EH (cell line): ENCODE data around the gene ARHGEF40.

Experiments used
- DNase-seq: peaks from one replicate; pipeline ENCODE4 v3.0.0-alpha.2; 2015; ENCODE audit warnings: low read depth

Gene ARHGEF40

DNA sequence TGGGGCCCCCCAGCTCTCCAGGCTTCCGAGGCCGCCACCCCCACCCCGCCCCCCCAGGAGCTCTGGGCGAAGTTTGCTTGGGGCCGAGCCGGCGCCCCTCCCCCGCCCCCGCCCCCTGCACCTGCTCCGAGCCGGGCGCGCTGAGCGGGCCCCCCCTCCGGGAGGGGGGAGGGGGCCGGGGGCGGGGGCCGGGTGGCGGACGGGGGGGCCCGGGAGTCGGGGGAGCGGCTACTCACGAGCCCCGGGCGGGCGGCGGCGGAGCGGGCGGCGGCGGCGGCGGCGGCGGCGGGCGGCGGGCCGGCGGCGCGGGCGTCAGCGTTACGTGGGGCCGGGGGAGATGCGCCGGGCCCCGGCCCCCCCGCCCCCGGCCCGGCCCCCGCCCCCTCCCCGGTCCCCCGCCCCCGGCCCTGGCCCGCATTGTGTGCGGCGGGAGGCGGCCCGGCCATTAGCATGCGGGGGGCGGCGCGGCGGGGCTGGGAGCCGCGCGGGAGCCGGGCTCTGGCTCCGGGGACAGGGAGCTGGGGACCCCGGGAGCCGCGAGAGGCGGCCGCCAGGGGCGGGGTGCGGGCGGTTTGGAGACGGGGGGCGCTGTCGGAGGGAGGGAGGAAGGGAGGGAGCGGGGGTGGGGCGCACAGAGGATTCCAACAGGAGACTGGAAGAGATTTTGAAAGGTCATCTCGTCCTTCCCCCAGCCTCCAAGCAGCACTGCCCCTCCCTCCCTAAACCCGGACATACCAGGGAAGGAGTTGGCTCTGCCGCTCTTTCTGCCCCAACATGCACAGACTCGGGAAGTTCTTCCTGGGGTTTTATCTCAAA lies 28.2 kb downstream of the ARHGEF40 start, which contains the start of gene ZNF219:
TSS of gene ZNF219 (minus strand) at position 580 of the 816 bp plus-strand sequence. CDS start 5,064 bp downstream, outside the sequence.
- DNase-seq = peak; percentile 64

DNA sequence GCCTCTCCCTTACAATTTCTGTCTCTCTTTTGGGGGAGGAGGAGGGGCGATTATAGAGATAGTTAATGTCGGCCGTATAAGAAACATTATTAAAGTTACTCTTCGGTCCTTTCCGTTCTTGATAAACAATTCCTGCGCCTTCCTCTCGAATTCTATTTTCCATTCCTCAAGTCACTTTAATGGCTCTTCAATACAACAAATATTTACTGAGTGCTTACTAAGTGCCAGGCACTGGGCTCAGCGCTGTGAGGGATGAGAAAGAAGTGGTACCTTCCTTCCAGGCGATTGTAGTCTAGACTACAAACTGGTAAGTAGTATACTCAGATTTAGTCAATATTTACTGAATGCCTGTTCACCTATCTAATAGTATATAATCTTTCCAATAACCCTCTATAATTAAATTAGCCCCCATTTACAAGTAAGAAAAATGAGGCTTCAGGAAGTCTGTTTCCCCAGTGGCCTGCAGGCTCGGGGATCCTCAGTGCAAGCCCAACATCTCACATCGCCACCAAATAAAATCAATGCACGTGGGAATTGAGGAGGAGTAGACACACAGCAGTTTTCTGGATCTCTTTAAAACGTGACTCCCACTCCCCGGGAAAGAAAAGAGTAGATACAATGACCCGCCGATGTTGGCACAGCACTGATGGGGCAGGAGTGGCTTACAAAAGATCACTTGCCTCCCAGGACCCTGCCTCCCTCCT lies 28.9 kb downstream of the ARHGEF40 start:
- no peak for DNase-seq

- no peak for DNase-seq
Measured at GRCh38 chr14:21099596-21099985, 29.5 kb downstream of the ARHGEF40 start.

DNA sequence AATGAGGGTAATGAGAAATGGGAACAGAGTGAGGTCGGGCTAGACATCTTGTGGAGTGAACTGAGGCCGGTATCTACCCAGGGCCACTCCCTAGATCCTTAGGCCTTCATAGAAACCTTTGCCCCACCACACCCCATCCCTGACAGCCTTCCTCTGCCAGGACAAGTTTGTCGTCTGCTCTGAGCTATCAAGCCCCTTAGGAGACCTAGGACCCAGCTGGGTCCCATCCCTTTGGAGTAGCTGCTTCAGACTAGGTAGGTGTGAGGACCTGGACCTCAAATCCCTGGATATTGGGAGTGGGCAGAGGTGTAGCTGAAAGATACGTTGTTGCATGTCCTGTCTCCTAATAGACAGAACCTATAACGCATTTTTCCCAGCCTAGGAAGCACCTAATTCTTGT lies 30.8 kb downstream of the ARHGEF40 start, which contains the start of gene TMEM253:
TSS of gene TMEM253 (plus strand) at position 136 of the 400 bp plus-strand sequence. CDS start 278 bp downstream, outside the sequence.
- no peak for DNase-seq

DNA sequence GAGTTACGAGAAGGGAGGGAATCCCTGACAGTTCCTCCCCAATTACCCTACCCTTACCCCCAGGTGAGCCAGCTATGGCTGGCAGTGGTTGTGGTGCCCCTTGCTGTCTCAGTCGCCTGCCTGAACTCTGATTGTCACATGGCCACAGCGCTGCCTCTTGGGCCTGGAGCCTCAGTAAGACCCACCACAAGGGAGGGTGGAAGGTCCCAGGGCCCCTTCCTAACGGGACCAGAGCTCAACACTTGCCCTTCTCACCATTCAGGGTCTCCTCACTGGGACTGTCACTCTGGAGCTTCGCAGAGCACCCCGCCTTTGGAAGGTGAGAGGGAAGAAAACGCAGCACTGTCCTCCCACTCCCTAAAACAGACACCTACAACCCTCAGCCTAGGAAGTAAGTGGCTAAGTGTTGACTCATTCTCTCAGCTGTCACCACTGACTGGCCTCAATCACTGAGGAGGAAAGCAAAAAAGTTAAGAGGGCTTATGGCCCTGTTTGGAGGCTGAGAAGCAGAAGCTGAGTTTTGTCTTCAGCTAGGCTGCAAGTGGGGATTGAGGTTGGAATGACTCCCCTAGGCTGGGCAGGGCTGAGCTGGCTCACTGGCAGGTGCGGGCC lies 31.8 kb downstream of the ARHGEF40 start:
- DNase-seq = no peak

DNA sequence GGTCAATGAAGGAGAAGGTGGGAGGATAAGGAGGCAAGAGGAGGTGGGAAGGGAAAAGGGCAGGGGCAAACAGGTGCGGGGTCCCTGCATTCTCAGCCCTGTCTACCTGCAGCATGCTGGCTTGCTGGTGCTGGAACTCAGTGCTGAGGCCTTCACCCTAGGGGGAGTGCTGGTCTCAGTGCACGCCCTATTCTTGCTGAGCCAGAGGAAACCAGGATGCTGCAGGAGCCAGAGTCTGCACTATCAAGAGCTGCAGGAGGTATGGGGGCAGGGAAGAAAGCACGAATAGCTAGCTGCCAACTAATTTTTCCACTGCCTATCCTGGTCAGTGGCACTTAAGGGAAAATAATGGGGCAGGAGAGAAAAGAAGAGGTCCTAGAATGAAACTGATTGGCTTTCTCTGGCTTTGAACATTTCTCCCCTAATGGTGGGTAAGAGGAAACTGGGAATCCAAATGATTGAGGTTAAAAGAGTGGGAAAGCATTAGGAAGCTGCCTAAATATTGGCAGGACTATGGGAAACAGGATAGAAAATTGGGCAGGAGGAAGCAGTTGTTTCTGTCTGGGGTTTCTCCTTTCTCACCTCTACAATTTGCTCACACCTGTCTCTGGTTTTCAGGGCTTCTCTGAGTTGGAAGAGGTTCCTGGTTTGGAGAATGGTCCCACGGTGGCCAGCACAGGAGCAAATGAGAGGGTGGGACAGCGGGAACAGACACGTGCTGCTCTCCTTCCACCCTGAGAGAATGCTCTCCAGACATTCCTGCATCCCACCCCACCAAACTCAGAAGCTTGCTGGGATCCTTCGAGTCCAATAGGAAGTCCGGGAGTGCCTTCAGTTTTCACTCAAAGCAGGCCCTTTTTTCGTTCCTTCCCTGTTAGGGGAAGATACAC lies 32.7 kb downstream of the ARHGEF40 start:
- no peak for DNase-seq

- no peak for DNase-seq
Measured at GRCh38 chr14:21103411-21103709, 33.3 kb downstream of the ARHGEF40 start.

DNA sequence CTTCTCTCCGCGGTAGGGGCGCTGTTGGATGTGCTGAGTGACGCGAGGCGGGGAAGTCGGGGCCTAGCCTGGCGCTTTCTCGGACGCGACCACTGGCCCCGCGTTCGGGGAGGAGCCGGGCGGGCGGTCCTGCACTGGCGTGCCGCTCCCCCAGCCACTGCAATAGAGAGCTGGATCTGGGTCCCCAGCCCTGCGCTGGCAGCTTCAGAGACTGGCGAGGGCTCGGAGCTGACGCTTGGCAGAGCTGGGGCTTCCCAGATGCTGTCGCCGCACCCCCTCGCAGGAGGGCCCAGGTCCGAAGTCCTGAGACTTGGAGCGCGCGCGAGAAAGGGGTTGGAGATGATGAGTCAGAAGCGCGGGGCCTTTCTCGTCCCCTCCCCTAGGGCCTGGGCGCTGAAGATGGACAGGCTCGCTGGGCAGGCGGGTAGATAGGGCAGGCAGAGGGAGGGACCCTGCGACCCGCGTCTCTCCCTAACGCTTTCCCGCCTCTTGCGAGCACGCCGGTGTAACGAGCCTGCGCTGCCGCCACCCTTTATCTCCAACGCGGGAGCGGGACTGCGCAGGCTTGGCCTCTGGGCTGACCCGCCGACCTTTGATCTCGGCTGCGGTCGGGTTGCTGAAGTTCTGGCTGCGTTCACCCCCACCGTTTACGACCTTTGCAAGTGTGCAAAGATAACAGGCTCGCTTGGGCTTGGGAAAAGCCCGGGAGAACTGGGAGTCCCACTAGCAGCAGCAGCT lies 33.8 kb downstream of the ARHGEF40 start:
- DNase-seq = peak; percentile 96

DNA sequence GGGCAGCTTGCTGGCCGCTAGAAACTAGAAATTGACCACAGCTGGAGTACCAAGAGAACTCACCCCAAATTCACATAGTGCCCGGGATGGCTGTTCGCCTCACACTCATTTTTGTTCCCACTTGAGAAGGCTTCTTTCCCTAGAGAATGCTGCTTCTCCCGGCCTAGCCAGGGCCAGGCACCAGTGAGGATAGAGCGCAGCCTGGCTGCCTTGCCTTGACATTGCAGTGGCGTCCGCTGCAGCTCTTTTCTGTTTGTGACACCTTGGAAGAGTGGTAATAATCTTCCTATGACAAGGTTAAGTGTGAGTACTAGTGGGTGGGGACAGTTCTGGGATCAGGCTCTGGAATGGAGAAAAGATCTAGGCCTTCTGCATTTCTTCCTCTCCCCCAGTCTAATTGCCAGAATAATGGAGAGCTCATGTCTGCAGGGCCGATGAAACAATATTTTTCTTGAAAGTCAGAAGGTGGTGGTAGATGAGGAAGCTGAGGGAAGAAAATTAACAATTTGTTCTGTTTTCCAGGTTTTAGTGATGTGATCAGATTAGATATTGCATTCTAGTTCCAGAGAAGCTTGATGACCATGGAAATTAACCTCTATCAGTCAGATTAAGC lies 34.5 kb downstream of the ARHGEF40 start:
- DNase-seq = peak; percentile 80

DNA sequence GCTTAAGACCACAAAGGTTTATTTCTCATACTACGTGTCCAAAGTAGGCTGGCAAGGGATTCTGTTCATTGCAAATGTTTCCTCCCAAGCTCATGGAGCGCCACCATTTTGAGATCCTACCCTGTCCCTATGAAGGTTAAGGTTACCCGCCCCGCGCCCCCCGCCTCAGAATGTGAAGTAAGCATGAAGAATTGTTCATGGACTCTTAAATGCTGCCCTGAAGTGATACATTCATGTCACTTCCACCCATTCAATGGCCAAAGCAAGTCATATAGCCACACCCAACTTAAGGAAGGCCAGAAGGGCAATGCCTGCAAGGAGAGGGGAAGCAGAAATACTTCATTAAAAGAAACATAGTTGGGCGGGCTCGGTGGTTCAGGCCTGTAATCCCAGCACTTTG lies 35.0 kb downstream of the ARHGEF40 start:
- DNase-seq = no peak

GRCh38 chr14:21106176-21106497 lies 36.0 kb downstream of the ARHGEF40 start:
- DNase-seq = no peak

GRCh38 chr14:21106498-21107282 lies 36.6 kb downstream of the ARHGEF40 start:
- DNase-seq = peak; percentile 74

- DNase-seq = no peak
Measured at GRCh38 chr14:21107283-21107800, 37.2 kb downstream of the ARHGEF40 start.

- DNase-seq = no peak
Measured at GRCh38 chr14:21108791-21109190, 38.7 kb downstream of the ARHGEF40 start.

- DNase-seq = no peak
Measured at GRCh38 chr14:21109377-21110138, 39.5 kb downstream of the ARHGEF40 start.

GRCh38 chr14:21112255-21112654 lies 42.2 kb downstream of the ARHGEF40 start:
- DNase-seq = no peak

DNA sequence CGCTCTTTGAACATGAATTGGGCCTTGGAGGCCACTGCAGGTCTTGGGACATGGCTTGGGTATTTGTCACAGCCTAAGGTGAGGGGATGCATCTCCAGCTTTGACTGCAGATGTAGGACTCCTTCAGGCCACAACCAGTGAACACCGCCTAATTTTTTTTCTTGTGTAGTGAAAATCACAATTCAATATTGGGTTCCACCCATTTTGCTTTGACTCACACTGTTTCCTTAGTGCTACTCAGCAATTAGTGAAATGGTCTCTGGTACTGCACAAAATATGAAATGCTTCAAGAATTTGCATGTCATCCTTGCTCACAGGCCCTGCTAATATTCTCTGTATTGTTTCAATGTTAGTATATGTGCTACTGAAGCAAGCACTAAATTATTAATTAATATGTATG lies 43.3 kb downstream of the ARHGEF40 start:
- no peak for DNase-seq

DNA sequence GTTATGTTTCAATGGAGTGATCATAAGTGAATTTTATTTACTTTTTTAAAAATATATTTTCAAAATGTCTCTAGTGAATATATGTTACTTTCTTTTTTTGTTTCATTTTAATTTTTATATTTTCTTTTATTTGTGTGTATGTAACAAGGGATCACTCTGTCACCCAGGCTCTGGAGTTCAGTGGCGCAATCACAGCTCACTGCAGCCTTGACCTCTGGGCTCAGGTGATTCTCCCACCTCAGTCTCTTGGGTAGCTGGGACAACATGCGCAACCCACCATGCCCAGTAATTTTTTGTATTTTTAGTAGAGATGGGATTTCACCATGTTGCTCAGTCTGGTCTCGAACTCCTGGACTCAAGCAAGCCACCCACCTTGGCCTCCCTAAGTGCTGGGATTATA lies 48.8 kb downstream of the ARHGEF40 start:
- no peak for DNase-seq

DNA sequence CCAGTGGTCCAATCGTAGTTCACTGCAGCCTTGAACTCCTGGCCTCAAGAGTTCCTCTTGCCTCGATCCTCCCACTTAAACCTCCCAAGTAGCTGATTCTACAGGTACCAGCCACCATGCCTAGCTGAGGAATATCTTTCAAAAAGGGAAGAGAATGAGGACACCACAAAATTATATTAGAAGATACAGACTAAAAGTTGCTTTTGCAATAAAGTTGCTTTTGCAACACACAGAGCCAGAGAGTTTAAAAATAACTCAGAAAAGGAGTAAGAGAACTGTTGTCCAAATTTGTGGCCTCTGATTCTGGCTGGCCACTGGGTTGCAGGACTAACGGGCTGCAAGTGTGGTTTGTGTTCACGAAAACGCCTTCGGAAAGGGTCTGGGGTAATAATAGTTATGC lies 50.6 kb downstream of the ARHGEF40 start:
- no peak for DNase-seq
